MM.1S (cell line): Measurements from ENCODE around the gene GATA2.

Experiments
- DNase-seq: peaks from one replicate; pipeline ENCODE4 v3.0.0-alpha.2; 2015
- H2AFZ ChIP-seq: fragments of 300-600 bp; sonication (generic); 2 replicates; pipeline ENCODE4 v1.6.0; 2016; ENCODE audit warnings: antibody characterized with exemption, low read length
- H3F3A ChIP-seq: fragments of 300-600 bp; sonication (generic); 2 replicates; pipeline ENCODE4 v1.6.1; 2016; ENCODE audit warnings: mild to moderate bottlenecking, antibody characterized with exemption, low read length, moderate library complexity, mixed read lengths; ENCODE audit not compliant: insufficient read depth
- H3K27ac ChIP-seq: fragments of 300-600 bp; sonication (generic); 2 replicates; pipeline ENCODE4 v1.5.1; 2016; ENCODE audit warnings: mild to moderate bottlenecking, low read length
- H3K27me3 ChIP-seq: fragments of 300-600 bp; sonication (generic); replicated peaks from 2 replicates; pipeline ENCODE4 v1.6.0; 2016; ENCODE audit warnings: low read length; ENCODE audit not compliant: insufficient read depth
- H3K36me3 ChIP-seq: fragments of 300-600 bp; sonication (generic); replicated peaks from 2 replicates; pipeline ENCODE4 v1.6.1; 2016; ENCODE audit warnings: mild to moderate bottlenecking, low read length, mixed read lengths; ENCODE audit not compliant: insufficient read depth
- H3K4me1 ChIP-seq: fragments of 300-600 bp; sonication (generic); 2 replicates; pipeline ENCODE4 v1.6.1; 2016; ENCODE audit warnings: low read length, mixed read lengths
- H3K4me2 ChIP-seq: fragments of 300-600 bp; sonication (generic); 2 replicates; pipeline ENCODE4 v1.6.0; 2016; ENCODE audit warnings: low read depth, low read length
- H3K4me3 ChIP-seq: fragments of 300-600 bp; sonication (generic); 2 replicates; pipeline ENCODE4 v1.5.1; 2016; ENCODE audit warnings: low read length, mixed read lengths
- H3K79me2 ChIP-seq: fragments of 300-600 bp; sonication (generic); 2 replicates; pipeline ENCODE4 v1.6.1; 2016; ENCODE audit warnings: mixed run types, low read length, mixed read lengths
- H3K9ac ChIP-seq: fragments of 300-600 bp; sonication (generic); 2 replicates; pipeline ENCODE4 v1.6.1; 2016; ENCODE audit warnings: low read length, mixed read lengths
- H3K9me2 ChIP-seq: fragments of 300-600 bp; sonication (generic); replicated peaks from 2 replicates; pipeline ENCODE4 v1.6.1; 2016; ENCODE audit warnings: mild to moderate bottlenecking, low read length, mixed read lengths; ENCODE audit not compliant: insufficient read depth
- H3K9me3 ChIP-seq: fragments of 300-600 bp; sonication (generic); replicated peaks from 2 replicates; pipeline ENCODE4 v1.6.1; 2016; ENCODE audit warnings: mild to moderate bottlenecking, low read length, mixed read lengths; ENCODE audit not compliant: insufficient read depth
- H4K20me1 ChIP-seq: fragments of 300-600 bp; sonication (generic); 2 replicates; pipeline ENCODE4 v1.6.1; 2016; ENCODE audit warnings: mild to moderate bottlenecking, low read length, moderate library complexity, mixed read lengths; ENCODE audit not compliant: insufficient read depth
- EZH2 ChIP-seq: fragments of 300-600 bp; sonication (generic); optimal IDR thresholded peaks from 2 replicates; pipeline ENCODE3; 2017; ENCODE audit warnings: low read depth, mild to moderate bottlenecking, antibody characterized with exemption, low read length, mixed read lengths
- EZH2phosphoT487 ChIP-seq: fragments of 300-600 bp; sonication (generic); IDR thresholded peaks from 2 replicates; pipeline ENCODE4 v1.6.1; 2018; ENCODE audit warnings: antibody characterized with exemption, low read length
- TF ChIP-seq, protein P1 (sequence below): fragments of 300-600 bp; sonication (generic); IDR thresholded peaks from 2 replicates; pipeline ENCODE4 v1.5.1; 2016; ENCODE audit warnings: antibody characterized with exemption, low read length, mixed read lengths

GATA2 gene

DNA sequence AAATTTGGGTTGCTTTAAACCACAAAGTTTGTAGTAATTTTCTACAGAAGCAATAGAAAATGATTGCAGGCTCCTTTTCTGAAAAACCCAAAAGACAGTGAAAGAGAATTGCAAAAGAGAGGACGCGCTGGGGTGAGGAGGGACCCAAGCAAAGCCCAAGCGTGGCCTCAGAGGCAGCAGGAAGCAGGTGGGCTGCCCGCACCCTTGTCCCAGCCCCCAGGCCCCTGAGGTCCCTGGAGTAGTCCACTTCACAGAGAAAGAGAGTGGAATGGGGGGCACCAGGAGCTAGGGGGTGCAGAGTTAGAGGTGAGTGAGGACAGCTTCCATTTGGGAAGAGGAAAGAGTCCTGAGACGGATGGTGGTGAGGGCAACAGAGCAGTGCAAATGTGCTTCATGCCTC is 37.9 kb downstream of the GATA2 start:
- no peaks in the 10 kb centered on the region for H3F3A ChIP-seq
- no peak overlapping the region for H3K9ac ChIP-seq
- H3K4me3 ChIP-seq = no peak overlapping the region
- H3K36me3 ChIP-seq = no peaks in the 10 kb centered on the region
- no peaks in the 10 kb centered on the region for H3K4me1 ChIP-seq
- H3K4me2 ChIP-seq = no peak overlapping the region
- no peak overlapping the region for H2AFZ ChIP-seq
- no peak for TF ChIP-seq EZH2phosphoT487
- no peak for TF ChIP-seq EZH2
- TF ChIP-seq, protein P1, sequence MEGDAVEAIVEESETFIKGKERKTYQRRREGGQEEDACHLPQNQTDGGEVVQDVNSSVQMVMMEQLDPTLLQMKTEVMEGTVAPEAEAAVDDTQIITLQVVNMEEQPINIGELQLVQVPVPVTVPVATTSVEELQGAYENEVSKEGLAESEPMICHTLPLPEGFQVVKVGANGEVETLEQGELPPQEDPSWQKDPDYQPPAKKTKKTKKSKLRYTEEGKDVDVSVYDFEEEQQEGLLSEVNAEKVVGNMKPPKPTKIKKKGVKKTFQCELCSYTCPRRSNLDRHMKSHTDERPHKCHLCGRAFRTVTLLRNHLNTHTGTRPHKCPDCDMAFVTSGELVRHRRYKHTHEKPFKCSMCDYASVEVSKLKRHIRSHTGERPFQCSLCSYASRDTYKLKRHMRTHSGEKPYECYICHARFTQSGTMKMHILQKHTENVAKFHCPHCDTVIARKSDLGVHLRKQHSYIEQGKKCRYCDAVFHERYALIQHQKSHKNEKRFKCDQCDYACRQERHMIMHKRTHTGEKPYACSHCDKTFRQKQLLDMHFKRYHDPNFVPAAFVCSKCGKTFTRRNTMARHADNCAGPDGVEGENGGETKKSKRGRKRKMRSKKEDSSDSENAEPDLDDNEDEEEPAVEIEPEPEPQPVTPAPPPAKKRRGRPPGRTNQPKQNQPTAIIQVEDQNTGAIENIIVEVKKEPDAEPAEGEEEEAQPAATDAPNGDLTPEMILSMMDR = no peak
- no peak for DNase-seq
- H3K27ac ChIP-seq = no peak overlapping the region
- no peaks in the 10 kb centered on the region for H3K9me2 ChIP-seq
- no peaks in the 10 kb centered on the region for H3K9me3 ChIP-seq
- no peaks in the 10 kb centered on the region for H3K79me2 ChIP-seq
- no peaks in the 10 kb centered on the region for H4K20me1 ChIP-seq
- peaks cover 97% of the 10 kb centered on the region for H3K27me3 ChIP-seq

DNA sequence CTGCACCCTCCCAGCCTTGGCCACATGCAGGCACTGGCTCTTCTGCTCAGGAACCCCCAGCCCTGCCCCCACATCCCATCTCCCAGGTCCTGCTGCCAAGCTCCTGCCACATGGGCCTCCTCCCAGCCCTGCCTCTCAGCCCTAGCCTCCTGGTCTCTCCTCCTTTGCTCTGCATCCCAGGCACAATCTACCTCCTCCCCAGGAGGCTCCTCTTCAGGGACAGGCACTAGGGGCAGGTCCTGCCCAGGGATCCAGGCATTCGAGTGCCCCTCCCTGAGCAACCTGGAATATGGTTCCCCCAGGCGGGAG is 38.7 kb downstream of the GATA2 start:
- no peaks in the 10 kb centered on the region for H3K9me3 ChIP-seq
- peaks cover 93% of the 10 kb centered on the region for H3K27me3 ChIP-seq
- no peak overlapping the region for H3K4me2 ChIP-seq
- no peaks in the 10 kb centered on the region for H4K20me1 ChIP-seq
- H3K36me3 ChIP-seq = no peaks in the 10 kb centered on the region
- no peak overlapping the region for H3K27ac ChIP-seq
- no peak overlapping the region for H3K9ac ChIP-seq
- H3K9me2 ChIP-seq = no peaks in the 10 kb centered on the region
- no peaks in the 10 kb centered on the region for H3F3A ChIP-seq
- H3K4me3 ChIP-seq = no peak overlapping the region
- TF ChIP-seq EZH2phosphoT487 = no peak
- no peak for TF ChIP-seq EZH2
- TF ChIP-seq, protein P1 = no peak
- H3K4me1 ChIP-seq = no peaks in the 10 kb centered on the region
- no peak for DNase-seq
- H2AFZ ChIP-seq = no peak overlapping the region
- no peaks in the 10 kb centered on the region for H3K79me2 ChIP-seq

DNA sequence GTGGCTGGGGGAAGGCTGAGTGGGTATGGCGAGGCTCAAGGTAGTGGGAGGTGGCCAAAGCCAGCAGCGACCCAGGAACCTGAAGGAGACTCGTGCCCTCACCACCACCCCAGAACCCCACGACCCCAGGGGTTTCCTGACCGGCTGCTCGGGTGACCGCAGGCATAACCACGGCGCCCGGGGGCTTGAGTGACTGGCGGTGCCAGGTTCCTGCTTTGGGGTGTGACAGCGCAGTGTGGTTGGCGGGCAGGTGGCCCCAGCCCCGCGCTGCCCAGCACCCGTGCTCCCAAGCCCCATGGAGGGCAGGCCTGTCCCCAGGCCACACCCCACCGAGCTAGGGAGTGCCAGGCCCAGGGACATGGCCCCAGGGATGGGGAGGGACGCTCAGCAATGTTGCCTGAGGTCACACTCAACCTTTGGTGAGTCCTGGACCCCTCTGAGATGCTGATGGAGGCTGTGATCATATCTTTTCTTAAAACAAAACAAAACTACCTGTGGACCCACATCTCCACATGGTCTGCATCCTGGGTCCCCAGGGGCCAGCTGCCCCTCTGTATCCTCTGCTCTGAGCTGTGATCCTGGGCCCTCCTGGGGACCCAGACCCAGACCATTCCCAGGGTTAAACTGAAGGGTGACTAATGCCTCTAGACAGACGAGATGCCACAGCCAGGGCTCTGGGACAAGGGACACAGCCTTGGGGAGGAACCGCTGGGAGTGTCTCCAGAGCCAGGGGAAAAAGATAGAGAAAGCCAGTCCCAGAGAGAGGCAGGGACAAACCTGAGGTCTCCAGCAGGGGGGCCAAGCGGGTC is 39.3 kb downstream of the GATA2 start:
- Histone ChIP-seq H3K9me3 (no peaks in the 10 kb centered on the region), H3K79me2 (no peaks in the 10 kb centered on the region), H3K27me3 (peaks cover 88% of the 10 kb centered on the region), H3K27ac (no peak overlapping the region), H3K4me1 (no peaks in the 10 kb centered on the region), H3K9ac (no peak overlapping the region), H3K36me3 (no peaks in the 10 kb centered on the region), H2AFZ (no peak overlapping the region), H4K20me1 (no peaks in the 10 kb centered on the region), H3F3A (no peaks in the 10 kb centered on the region), H3K4me3 (no peak overlapping the region), H3K9me2 (no peaks in the 10 kb centered on the region), H3K4me2 (no peak overlapping the region)
- DNase-seq = no peak
- TF ChIP-seq, protein P1 = no peak
- TF ChIP-seq EZH2phosphoT487 (no peak), EZH2 (no peak)
